Measurements from ENCODE around the gene SCARF2.
"Not testable (repeated sequence)": the region's sequence is repeated elsewhere in the genome, so short reads cannot be mapped to it uniquely, and the experiment has no call there.

Gene SCARF2

DNA sequence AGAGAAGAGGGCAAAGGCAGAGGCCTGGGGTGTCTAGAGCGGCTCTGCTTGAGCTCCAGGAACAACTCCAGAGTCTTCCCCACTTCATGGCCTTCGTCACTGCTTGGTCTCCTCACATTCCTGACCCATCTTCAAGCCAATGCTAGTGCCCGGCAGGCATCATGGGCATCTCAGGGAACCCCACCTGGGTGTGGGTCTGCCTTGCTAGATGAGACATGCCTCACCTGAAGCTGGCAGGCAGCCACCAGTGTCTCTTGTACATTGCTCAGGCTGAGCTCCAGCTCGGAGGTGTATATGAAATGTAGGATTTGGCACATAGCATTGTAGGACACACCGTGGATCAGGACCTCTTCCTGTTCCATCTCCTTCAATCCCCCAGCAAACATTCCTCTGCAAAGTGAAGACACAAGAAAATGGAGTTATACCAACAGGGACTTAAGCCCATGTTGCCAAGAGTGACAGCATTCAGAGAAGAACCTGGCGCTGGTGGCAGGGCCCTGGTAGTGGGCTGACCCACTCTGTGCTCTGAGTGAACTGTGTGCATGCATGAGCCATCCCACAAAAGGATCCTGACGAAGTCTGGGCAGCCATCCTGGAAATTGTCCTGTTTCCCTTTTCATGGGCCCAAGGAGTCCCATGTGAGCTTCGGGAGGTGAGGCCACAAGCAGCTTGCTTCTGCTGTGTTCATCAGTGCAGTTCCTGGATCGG, 33.7 kb upstream of the SCARF2 start:
- 93 to 97% methylated on average over 6 to 7 of the region's 9 CpGs for whole genome bisulfite sequencing, 2 experiments (ENCODE audit: insufficient coverage in 2 of 2)
- H3K36me3 ChIP-seq (ENCODE audit: control insufficient read depth, insufficient read depth, low read length) = peaks cover 23% of the 10 kb centered on the region

DNA sequence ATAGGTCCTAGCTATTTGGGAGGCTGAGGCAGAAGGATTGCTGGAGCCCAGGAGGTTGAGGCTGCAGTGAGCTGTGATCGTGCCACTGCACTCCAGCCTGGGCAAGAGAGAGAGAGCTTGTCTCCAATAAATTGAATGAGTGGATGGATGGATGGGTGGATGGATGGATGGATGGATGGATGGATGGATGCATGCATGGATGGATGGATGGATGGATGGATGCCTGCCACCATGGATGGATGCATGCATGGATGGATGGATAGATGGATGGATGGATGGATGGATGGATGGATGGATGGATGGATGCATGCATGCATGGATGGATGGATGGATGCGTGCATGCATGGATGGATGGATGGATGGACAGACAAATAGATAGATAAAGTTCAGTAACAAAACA, 32.9 kb upstream of the SCARF2 start:
- H3K9me3 ChIP-seq (ENCODE audit: control insufficient read depth, low read length); H3K4me3 ChIP-seq (ENCODE audit: extremely low read depth, insufficient read depth, low read length, poor library complexity, severe bottlenecking); H3K4me1 ChIP-seq (ENCODE audit: control insufficient read depth, insufficient read depth, low read length, poor library complexity, severe bottlenecking); H3K27ac ChIP-seq (ENCODE audit: low read depth, low read length, severe bottlenecking): not testable (repeated sequence)
- H3K36me3 ChIP-seq (ENCODE audit: control insufficient read depth, insufficient read depth, low read length) = peaks cover 23% of the 10 kb centered on the region
- WGBS, 2 experiments (ENCODE audit: insufficient coverage in 2 of 2) = 86 to 94% methylated on average over 1 to 2 of the region's 2 CpGs

More for the DNA sequence above, 33.7 kb upstream of the SCARF2 start:
- no peak overlapping the region for H3K4me3 ChIP-seq (ENCODE audit: extremely low read depth, insufficient read depth, low read length, poor library complexity, severe bottlenecking)
- H3K9me3 ChIP-seq (ENCODE audit: control insufficient read depth, low read length) = no peaks in the 10 kb centered on the region
- H3K27ac ChIP-seq (ENCODE audit: low read depth, low read length, severe bottlenecking) = no peak overlapping the region
- no peaks in the 10 kb centered on the region for H3K4me1 ChIP-seq (ENCODE audit: control insufficient read depth, insufficient read depth, low read length, poor library complexity, severe bottlenecking)

DNA sequence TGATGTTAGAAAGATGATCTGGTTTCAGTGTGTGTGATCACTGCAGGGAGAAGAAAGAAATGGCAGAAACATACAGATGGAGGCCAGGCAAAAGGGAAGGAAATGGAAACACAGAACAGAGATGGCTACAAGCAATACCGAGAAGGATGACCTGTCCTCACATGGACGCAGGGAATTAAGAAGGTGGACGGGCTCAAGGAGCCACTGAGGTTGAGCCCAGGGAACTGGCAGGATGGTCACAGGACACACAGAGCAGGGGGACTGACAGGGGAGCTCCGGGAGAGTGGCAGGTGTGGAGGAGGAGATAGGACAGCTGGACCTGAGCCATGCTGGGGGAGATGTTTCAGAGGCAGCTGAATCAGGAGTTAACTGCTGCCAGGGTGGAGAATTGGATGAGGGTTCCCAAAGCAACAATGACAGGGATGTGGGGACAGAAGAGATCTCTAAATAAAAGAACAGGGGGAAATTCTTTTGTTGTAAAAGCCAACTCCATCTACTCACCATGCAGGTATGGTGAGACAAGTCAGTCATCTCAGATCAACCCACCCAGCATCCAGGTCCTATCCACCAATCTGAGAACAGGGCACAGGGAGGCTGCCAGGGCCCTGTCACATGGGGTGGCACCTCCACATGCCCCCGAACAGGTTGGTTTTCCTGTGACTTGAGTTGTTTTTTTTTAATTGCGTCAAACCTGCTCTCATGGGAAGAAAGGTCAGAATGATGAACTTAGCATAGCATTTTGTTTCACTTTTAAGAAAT, 31.7 kb upstream of the SCARF2 start:
- no peaks in the 10 kb centered on the region for H3K4me1 ChIP-seq (ENCODE audit: control insufficient read depth, insufficient read depth, low read length, poor library complexity, severe bottlenecking)
- H3K4me3 ChIP-seq (ENCODE audit: extremely low read depth, insufficient read depth, low read length, poor library complexity, severe bottlenecking) = no peak overlapping the region
- H3K36me3 ChIP-seq (ENCODE audit: control insufficient read depth, insufficient read depth, low read length) = peaks cover 26% of the 10 kb centered on the region
- H3K27ac ChIP-seq (ENCODE audit: low read depth, low read length, severe bottlenecking) = no peak overlapping the region
- H3K9me3 ChIP-seq (ENCODE audit: control insufficient read depth, low read length) = no peaks in the 10 kb centered on the region
- WGBS, 2 experiments (ENCODE audit: insufficient coverage in 2 of 2) = 86 to 94% methylated on average over 6 of the region's 6 CpGs

DNA sequence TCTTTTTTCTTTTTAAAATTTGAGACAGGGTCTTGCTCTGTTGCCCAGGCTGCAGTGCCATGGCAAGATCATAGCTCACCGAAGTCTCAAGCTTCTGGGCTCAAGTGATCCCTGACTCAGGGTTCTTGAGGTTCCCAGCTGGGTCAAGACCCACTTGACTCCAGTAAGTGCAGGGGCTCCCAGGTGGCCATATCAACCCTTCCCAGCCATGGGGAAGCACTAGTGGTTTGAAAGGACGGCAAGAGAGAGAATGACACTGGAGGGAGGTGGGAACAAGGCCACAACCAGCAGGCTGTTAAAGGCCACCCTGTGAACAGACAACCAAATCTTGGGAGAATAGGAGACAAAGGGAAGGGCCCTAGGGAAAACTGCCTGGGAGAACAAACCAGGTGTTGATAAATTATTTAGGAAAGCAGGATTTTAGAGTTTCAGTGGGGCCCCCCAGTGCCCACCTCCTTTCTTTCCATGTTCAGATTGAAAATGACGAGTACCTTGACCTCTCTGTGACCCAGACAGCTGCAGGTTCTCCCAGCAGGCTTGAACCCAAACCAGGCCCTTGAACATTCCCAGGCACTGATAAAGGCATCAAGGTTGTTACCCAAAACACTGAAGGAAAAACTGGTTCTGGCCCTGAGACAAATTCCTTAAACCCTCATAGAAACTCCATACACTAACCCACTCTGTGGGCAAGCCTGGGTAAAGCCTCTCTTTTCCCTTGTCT, 29.2 kb upstream of the SCARF2 start:
- H3K4me3 ChIP-seq (ENCODE audit: extremely low read depth, insufficient read depth, low read length, poor library complexity, severe bottlenecking) = no peak overlapping the region
- WGBS, 2 experiments (ENCODE audit: insufficient coverage in 2 of 2) = 89 to 90% methylated on average over 3 of the region's 3 CpGs
- H3K9me3 ChIP-seq (ENCODE audit: control insufficient read depth, low read length) = no peaks in the 10 kb centered on the region
- H3K27ac ChIP-seq (ENCODE audit: low read depth, low read length, severe bottlenecking) = no peak overlapping the region
- no peaks in the 10 kb centered on the region for H3K4me1 ChIP-seq (ENCODE audit: control insufficient read depth, insufficient read depth, low read length, poor library complexity, severe bottlenecking)
- H3K36me3 ChIP-seq (ENCODE audit: control insufficient read depth, insufficient read depth, low read length) = peaks cover 30% of the 10 kb centered on the region

DNA sequence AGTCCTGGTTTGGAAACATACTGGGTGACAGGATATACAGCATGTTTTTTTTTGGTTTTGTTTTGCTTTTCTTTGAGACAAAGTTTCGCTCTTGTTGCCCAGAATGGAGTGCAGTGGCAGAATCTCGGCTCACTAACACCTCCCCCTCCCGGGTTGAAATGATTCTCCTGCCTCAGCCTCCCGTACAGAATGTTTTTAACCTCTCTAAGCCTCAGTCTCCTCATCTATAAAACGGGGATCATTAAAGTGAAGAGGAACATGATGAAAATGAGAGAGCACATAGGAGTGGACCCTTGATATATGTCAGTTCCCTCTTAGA, 28.1 kb upstream of the SCARF2 start:
- H3K36me3 ChIP-seq (ENCODE audit: control insufficient read depth, insufficient read depth, low read length) = peaks cover 26% of the 10 kb centered on the region
- H3K9me3 ChIP-seq (ENCODE audit: control insufficient read depth, low read length) = no peaks in the 10 kb centered on the region
- no peaks in the 10 kb centered on the region for H3K4me1 ChIP-seq (ENCODE audit: control insufficient read depth, insufficient read depth, low read length, poor library complexity, severe bottlenecking)
- 94 to 95% methylated on average over 2 to 4 of the region's 5 CpGs for WGBS, 2 experiments (ENCODE audit: insufficient coverage in 2 of 2)
- H3K27ac ChIP-seq (ENCODE audit: low read depth, low read length, severe bottlenecking) = no peak overlapping the region
- H3K4me3 ChIP-seq (ENCODE audit: extremely low read depth, insufficient read depth, low read length, poor library complexity, severe bottlenecking) = no peak overlapping the region

DNA sequence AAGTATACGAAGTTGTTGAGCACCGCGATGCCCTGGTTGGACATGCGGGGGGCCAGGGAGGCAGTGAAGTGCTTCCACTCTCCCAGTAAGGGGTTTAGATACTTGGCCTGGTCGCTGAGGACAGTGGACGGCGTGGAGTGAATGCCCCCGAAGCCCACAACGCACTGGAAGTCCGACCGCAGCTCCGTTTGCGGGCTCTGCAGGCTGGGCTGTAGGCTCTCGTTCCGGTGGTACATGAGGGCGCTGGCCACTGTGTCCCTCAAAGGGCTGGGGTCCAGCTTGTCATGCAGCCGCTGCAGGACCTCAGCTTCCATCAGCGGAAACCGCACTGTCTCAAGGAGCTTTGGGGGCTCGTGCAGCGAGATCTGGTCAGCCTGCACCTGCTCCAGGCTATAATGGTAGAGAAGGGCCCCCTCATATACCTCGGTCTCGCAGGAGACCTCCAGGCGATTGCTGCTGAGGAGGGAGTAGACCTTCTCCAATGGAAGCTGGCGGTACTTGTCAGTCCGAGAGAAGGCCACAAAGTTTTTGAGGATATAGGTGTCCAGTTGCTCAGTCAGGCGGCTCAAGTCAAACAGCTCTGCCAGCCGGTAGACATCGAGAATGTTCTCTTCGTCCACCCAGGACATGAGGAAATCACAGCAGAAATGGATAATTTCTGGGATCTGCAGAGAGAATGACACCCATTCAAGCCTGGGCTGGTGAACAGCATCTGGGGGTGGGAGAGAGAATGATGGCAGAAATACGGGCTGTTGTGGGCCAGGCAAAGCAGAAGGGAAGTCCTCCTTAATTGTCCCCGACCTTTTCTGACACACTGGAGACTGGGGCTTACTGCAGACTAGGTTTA, 27.5 kb upstream of the SCARF2 start:
- H3K27ac ChIP-seq (ENCODE audit: low read depth, low read length, severe bottlenecking) = no peak overlapping the region
- no peaks in the 10 kb centered on the region for H3K9me3 ChIP-seq (ENCODE audit: control insufficient read depth, low read length)
- no peak overlapping the region for H3K4me3 ChIP-seq (ENCODE audit: extremely low read depth, insufficient read depth, low read length, poor library complexity, severe bottlenecking)
- H3K36me3 ChIP-seq (ENCODE audit: control insufficient read depth, insufficient read depth, low read length) = peaks cover 28% of the 10 kb centered on the region
- WGBS, 2 experiments (ENCODE audit: insufficient coverage in 2 of 2) = 93 to 96% methylated on average over 30 to 32 of the region's 32 CpGs
- H3K4me1 ChIP-seq (ENCODE audit: control insufficient read depth, insufficient read depth, low read length, poor library complexity, severe bottlenecking) = no peaks in the 10 kb centered on the region

DNA sequence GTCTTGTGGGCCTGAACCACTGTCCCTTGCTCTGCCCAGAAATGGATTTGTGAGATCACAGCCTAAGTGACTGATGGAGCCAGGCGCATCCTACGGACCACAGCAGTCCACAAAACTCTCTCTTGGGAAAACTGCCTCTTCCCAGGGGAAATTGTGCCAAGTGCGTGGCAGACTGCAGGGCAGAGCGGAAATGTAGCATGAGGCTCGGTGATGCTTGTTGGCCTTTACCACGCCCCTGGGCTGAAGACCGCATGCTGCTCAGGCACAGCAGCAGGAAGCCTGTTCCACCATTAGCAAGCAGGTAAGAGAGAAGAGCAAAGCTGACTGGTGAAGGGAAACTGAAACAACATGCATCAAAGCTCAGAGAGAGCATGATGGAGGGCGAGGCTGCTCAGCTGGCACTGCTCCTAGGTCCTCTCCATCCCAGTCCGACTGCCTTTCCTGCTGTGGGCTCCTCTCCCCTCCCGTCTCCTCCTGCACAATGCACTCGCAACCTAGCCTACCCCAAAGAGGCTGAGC, 26.5 kb upstream of the SCARF2 start:
- Histone ChIP-seq H3K4me3 (ENCODE audit: extremely low read depth, insufficient read depth, low read length, poor library complexity, severe bottlenecking) (no peak overlapping the region), H3K27ac (ENCODE audit: low read depth, low read length, severe bottlenecking) (no peak overlapping the region), H3K4me1 (ENCODE audit: control insufficient read depth, insufficient read depth, low read length, poor library complexity, severe bottlenecking) (no peaks in the 10 kb centered on the region), H3K9me3 (ENCODE audit: control insufficient read depth, low read length) (no peaks in the 10 kb centered on the region), H3K36me3 (ENCODE audit: control insufficient read depth, insufficient read depth, low read length) (peaks cover 21% of the 10 kb centered on the region)
- 97 to 99% methylated on average over 8 to 9 of the region's 11 CpGs for WGBS, 2 experiments (ENCODE audit: insufficient coverage in 2 of 2)

DNA sequence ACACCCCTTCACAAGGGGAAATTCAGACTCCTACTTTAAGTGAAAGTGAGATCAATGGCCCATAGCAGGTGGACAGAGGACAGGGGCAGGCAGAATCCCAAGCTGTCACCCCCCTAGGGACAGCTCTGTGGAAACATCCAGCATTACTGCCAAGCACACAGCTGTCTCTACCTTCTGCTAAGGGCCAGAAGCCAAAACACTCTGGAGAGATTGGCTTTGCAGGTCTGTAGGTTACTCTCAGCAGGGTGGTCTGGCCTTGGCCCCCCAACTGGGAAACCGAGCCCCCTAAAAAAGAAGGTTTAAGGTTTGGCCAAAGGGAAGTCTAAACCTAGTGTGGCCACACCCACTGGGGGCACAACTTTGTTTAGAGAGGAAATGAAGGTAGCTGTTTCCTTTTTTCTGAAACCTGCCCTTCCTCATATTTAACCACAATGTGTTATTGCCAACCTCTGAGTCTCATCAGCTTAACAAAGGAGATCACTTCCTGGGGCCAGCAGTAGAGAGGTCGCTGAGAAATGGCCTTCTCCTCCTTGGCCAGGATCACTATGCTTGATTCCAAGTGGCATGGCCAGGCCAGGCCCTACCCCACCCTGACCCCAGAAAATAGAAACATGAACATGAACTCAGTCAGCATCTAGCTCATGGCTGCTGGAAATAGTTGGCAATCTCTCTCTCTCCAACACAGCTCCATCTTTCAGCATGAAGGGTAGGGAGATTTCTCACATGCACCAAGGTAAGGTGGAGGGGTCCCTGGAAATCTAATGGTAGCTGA, 25.9 kb upstream of the SCARF2 start:
- Histone ChIP-seq H3K9me3 (ENCODE audit: control insufficient read depth, low read length) (no peaks in the 10 kb centered on the region), H3K36me3 (ENCODE audit: control insufficient read depth, insufficient read depth, low read length) (peaks cover 17% of the 10 kb centered on the region)

DNA sequence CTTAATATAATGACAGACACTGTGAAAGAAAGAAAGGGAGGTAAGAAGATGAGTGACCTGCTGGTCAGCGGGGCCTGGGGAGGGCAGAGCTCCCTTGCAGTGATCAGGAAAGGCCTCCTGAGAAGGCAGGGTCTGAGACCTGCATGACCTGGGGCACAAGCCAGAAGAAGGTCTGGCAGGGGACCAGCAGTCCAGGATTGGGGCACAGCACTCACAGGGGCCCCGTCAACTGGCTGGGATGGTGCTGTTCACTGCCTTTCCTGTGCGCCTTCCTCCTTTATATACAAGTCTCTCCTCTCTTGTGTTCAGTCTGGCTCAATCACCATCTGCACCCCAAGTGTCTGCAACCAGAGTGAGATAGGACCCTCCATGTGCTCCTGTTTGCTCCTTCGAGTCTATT, 22.2 kb upstream of the SCARF2 start:
- 90 to 97% methylated on average over 4 of the region's 4 CpGs for WGBS, 2 experiments (ENCODE audit: insufficient coverage in 2 of 2)
- Histone ChIP-seq H3K4me1 (ENCODE audit: control insufficient read depth, insufficient read depth, low read length, poor library complexity, severe bottlenecking) (peaks cover 4% of the 10 kb centered on the region), H3K36me3 (ENCODE audit: control insufficient read depth, insufficient read depth, low read length) (peaks cover 25% of the 10 kb centered on the region), H3K27ac (ENCODE audit: low read depth, low read length, severe bottlenecking) (no peak overlapping the region), H3K4me3 (ENCODE audit: extremely low read depth, insufficient read depth, low read length, poor library complexity, severe bottlenecking) (no peak overlapping the region), H3K9me3 (ENCODE audit: control insufficient read depth, low read length) (no peaks in the 10 kb centered on the region)

More for the DNA sequence above, 25.9 kb upstream of the SCARF2 start:
- Histone ChIP-seq H3K4me1 (ENCODE audit: control insufficient read depth, insufficient read depth, low read length, poor library complexity, severe bottlenecking) (no peaks in the 10 kb centered on the region), H3K4me3 (ENCODE audit: extremely low read depth, insufficient read depth, low read length, poor library complexity, severe bottlenecking) (no peak overlapping the region), H3K27ac (ENCODE audit: low read depth, low read length, severe bottlenecking) (no peak overlapping the region)
- WGBS, 2 experiments (ENCODE audit: insufficient coverage in 2 of 2) = 63 to 64% methylated on average over 2 of the region's 2 CpGs

Measured in mesodermal cell (in vitro differentiated cells).